GM23248 (cell line): ENCODE measurements around the gene CPT1C. TPM values are rescaled to one million over a fixed set of nuclear protein-coding genes. Genes with fewer than 3 reads are reported as not detected.
"Not testable (repeated sequence)": the region's sequence is repeated elsewhere in the genome, so short reads cannot be mapped to it uniquely, and the experiment has no call there.

Source experiments
- DNase-seq: peaks from one replicate; pipeline ENCODE4 v3.0.0-alpha.2; 2015
- H2AFZ ChIP-seq: fragments of 200-600 bp; sonication (generic); 2 replicates; pipeline ENCODE4 v1.6.1; 2016; ENCODE audit warnings: antibody characterized with exemption
- H3F3A ChIP-seq: fragments of 200-600 bp; sonication (generic); 2 replicates; pipeline ENCODE4 v1.6.1; 2016; ENCODE audit warnings: mild to moderate bottlenecking, antibody characterized with exemption, mixed run types; ENCODE audit not compliant: insufficient read depth
- H3K27ac ChIP-seq: fragments of 200-600 bp; sonication (generic); 2 replicates; pipeline ENCODE4 v1.5.1; 2016; ENCODE audit warnings: mild to moderate bottlenecking
- H3K27me3 ChIP-seq: fragments of 200-600 bp; sonication (generic); replicated peaks from 2 replicates; pipeline ENCODE4 v1.6.1; 2016; ENCODE audit warnings: mild to moderate bottlenecking; ENCODE audit not compliant: insufficient read depth
- H3K36me3 ChIP-seq: fragments of 200-600 bp; sonication (generic); 2 replicates; pipeline ENCODE4 v1.6.1; 2016; ENCODE audit warnings: low read depth, mild to moderate bottlenecking
- H3K4me1 ChIP-seq: fragments of 200-600 bp; sonication (generic); 2 replicates; pipeline ENCODE4 v1.6.1; 2016; ENCODE audit warnings: mild to moderate bottlenecking; ENCODE audit not compliant: insufficient read depth
- H3K4me2 ChIP-seq: fragments of 200-600 bp; sonication (generic); one replicate; pipeline ENCODE4 v1.6.1; 2016; ENCODE audit warnings: mild to moderate bottlenecking; ENCODE audit not compliant: unreplicated experiment
- H3K4me3 ChIP-seq: fragments of 200-600 bp; sonication (generic); 2 replicates; pipeline ENCODE4 v1.5.1; 2016; ENCODE audit warnings: mild to moderate bottlenecking
- H3K79me2 ChIP-seq: fragments of 200-600 bp; sonication (generic); 2 replicates; pipeline ENCODE4 v1.6.1; 2016; ENCODE audit warnings: mild to moderate bottlenecking; ENCODE audit not compliant: insufficient read depth
- H3K9ac ChIP-seq: fragments of 200-600 bp; sonication (generic); 2 replicates; pipeline ENCODE4 v1.6.1; 2016; ENCODE audit warnings: mild to moderate bottlenecking
- H3K9me2 ChIP-seq: fragments of 200-600 bp; sonication (generic); 2 replicates; pipeline ENCODE4 v1.6.1; 2016; ENCODE audit warnings: mixed run types, mild to moderate bottlenecking, moderate library complexity; ENCODE audit not compliant: insufficient read depth
- H3K9me3 ChIP-seq: fragments of 200-600 bp; sonication (generic); one replicate; pipeline ENCODE4 v1.6.1; 2017; ENCODE audit warnings: low read depth
- H4K20me1 ChIP-seq: fragments of 200-600 bp; sonication (generic); 2 replicates; pipeline ENCODE4 v1.6.0; 2016; ENCODE audit not compliant: insufficient read depth
- EZH2 ChIP-seq: fragments of 200-600 bp; sonication (generic); IDR thresholded peaks from 2 replicates; pipeline ENCODE4 v1.6.1; 2018; ENCODE audit warnings: antibody characterized with exemption, mild to moderate bottlenecking; ENCODE audit not compliant: insufficient read depth, poor library complexity, severe bottlenecking
- EZH2phosphoT487 ChIP-seq: fragments of 200-600 bp; sonication (generic); IDR thresholded peaks from 2 replicates; pipeline ENCODE4 v1.6.1; 2018; ENCODE audit warnings: antibody characterized with exemption, moderate library complexity, mild to moderate bottlenecking, low read depth; ENCODE audit not compliant: insufficient read depth
- WGBS, 2 experiments: methylation state at CpG; one replicate each; pipeline ENCODE4 v1.1.6; 2015 to 2017; ENCODE audit warnings: low lambda C conversion rate in 2 of 2, low coverage in 1 of 2; ENCODE audit errors: missing lambda C conversion rate in 2 of 2; 5-methylcytosine and 5-hydroxymethylcytosine counted together
- in situ Hi-C: fragments of 300-500 bp; cut with MboI; formaldehyde crosslinking; loops from 2 replicates; pipeline ENCODE4 v1.15.0; 2020
- polyA plus RNA-seq: library from polyadenylated mRNA; unstranded; fragments of >200 nt; fragmentation: Nextera tagmentation; extraction: Ambion mirVana; gene quantifications from 2 replicates; pipeline ENCODE4 v1.2.1, GENCODE V29; 2016
- total RNA-seq: library from RNA; depleted of rRNA; stranded (reverse); fragments of >200 nt; shearing (Covaris generic); gene quantifications from 2 replicates; pipeline ENCODE4 v1.2.3, GENCODE V29; 2014

Gene CPT1C
- total and polyA plus RNA-seq, 2 experiments from 2014 or later: 11.7 to 14.3 TPM

DNA sequence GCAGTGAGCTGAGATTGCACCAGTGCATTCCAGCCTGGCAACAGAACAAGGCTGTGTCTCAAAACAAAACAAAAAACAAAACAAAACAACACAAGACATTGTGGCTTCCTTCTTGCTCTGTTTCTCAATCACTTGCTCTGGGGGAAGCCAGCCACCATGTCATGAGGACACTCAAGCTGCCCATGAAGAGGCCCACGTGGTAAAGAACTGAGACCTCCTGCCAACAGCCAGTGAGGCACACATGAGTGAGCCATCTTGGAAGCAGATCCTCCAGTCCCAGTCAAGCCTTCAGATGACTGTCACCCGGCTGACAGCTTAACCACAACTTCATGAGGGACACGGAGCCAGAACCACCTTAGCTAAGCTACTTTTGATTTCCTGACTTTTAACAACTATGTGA is 25.2 kb downstream of the CPT1C start:
- Histone ChIP-seq H3K79me2 (no peaks in the 10 kb centered on the region), H3K9me3 (no peaks in the 10 kb centered on the region), H3K4me1 (no peaks in the 10 kb centered on the region), H2AFZ (0 out of 2 replicates have a peak overlapping the region, but pooled peaks have one; percentile 84), H3K9ac (no peak overlapping the region), H3F3A (no peaks in the 10 kb centered on the region), H3K27ac (no peak overlapping the region), H3K9me2 (no peaks in the 10 kb centered on the region), H4K20me1 (no peaks in the 10 kb centered on the region), H3K4me3 (no peak overlapping the region), H3K27me3 (no peaks in the 10 kb centered on the region), H3K4me2 (no peak overlapping the region), H3K36me3 (no peaks in the 10 kb centered on the region)
- in situ Hi-C loops: no loop called here
- WGBS, 2 experiments: 82 to 86% methylated on average over 3 of the region's 3 CpGs
- no peak for TF ChIP-seq EZH2phosphoT487
- TF ChIP-seq EZH2: no peak
- DNase-seq: no peak

DNA sequence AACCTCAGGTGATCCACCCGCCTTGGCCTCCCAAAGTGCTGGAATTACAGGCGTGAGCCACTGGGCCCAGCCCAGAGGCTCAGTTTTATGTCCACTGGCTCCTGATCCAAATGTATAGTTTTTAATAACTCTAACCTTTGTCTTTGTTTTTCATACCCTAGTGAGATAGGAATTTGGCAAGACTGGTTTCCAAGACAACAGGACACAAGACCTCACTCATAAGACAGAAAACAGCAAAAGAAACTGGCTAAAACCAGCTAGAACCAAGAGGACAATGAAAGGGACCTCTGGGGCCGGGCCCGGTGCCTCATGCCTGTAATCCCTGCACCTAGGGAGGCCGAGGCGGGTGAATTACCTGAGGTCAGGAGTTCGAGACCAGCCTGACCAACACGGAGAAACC is 27.6 kb downstream of the CPT1C start:
- Histone ChIP-seq H3K9me2 (no peaks in the 10 kb centered on the region), H3F3A (no peaks in the 10 kb centered on the region), H3K79me2 (no peaks in the 10 kb centered on the region), H3K27ac (peak overlapping the region; percentile 87), H3K9ac (peak overlapping the region; percentile 90), H4K20me1 (no peaks in the 10 kb centered on the region), H2AFZ (peak overlapping the region; percentile 84; the same call in 1 of the 2 replicates), H3K4me3 (peak overlapping the region; percentile 72), H3K27me3 (no peaks in the 10 kb centered on the region), H3K36me3 (no peaks in the 10 kb centered on the region), H3K9me3 (no peaks in the 10 kb centered on the region), H3K4me2 (peak overlapping the region; percentile 69), H3K4me1 (no peaks in the 10 kb centered on the region)
- no peak for DNase-seq
- 91% methylated on average over 8 of the region's 8 CpGs for WGBS, 2 experiments
- TF ChIP-seq EZH2 (no peak), EZH2phosphoT487 (no peak)
- in situ Hi-C loops: no loop called here

DNA sequence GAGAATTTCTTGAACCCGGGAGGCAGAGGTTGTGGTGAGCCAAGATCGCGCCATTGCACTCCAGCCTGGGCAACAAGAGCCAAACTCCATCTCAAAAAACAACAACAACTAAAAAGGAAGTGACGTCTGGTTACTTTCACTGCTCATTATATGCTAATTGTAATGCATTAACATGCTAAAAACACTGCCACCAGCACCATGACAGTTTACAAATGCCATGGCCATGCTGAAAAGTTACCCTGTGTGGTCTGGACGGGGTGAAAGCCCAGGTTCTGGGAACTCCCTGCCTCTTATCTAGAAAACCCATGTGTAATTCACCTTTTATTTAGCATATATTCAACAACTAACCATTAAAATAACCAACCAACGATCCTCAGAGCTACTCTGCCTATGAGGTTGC is 28.1 kb downstream of the CPT1C start:
- Histone ChIP-seq H3K4me2 (no peak overlapping the region), H3F3A (no peaks in the 10 kb centered on the region), H3K27me3 (no peaks in the 10 kb centered on the region), H3K4me3 (no peak overlapping the region), H3K9me2 (no peaks in the 10 kb centered on the region), H3K9ac (no peak overlapping the region), H3K79me2 (no peaks in the 10 kb centered on the region), H3K4me1 (0 out of 2 replicates have a peak, but pooled peaks cover 4% of the 10 kb centered on the region), H3K36me3 (no peaks in the 10 kb centered on the region), H4K20me1 (no peaks in the 10 kb centered on the region), H3K27ac (no peak overlapping the region), H3K9me3 (no peaks in the 10 kb centered on the region), H2AFZ (no peak overlapping the region)
- in situ Hi-C loops: no loop called here
- WGBS, 2 experiments: 85 to 88% methylated on average over 6 of the region's 6 CpGs
- DNase-seq: no peak
- TF ChIP-seq EZH2: no peak
- TF ChIP-seq EZH2phosphoT487: no peak

DNA sequence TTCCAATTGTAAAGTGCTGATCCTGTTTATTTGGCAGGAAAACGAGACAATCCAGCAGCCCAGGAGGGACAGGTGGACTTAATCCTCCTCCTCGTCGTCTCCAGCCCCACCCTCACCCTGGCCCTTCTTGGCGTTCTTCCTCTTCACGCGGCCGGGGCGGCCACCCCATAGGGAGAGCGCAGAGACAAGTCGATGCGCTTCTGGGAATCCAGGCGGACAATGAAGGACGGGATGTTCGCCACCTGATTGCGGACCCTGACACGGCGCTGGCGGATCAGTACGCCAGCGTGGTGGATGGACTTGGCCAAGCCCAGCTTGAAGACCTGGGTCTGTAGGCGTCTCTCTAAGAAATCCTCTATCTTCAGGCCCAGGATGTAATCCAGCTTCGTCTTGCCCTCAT is 28.5 kb downstream of the CPT1C start:
- H3K27me3 ChIP-seq, H3K4me3 ChIP-seq, H4K20me1 ChIP-seq, H3K9ac ChIP-seq, H3K36me3 ChIP-seq, H2AFZ ChIP-seq, H3K4me2 ChIP-seq, H3K4me1 ChIP-seq, H3K79me2 ChIP-seq, H3K9me3 ChIP-seq, in situ Hi-C loops, DNase-seq, H3F3A ChIP-seq, H3K9me2 ChIP-seq, H3K27ac ChIP-seq: not testable (repeated sequence)
- 85% methylated on average over 21 to 22 of the region's 22 CpGs for WGBS, 2 experiments
